ENCODE measurements around the gene RRN3.
"Not testable (repeated sequence)": the region's sequence is repeated elsewhere in the genome, so short reads cannot be mapped to it uniquely, and the experiment has no call there.

The RRN3 gene

GRCh38 chr16:15093955-15094827 lies at the start of gene RRN3:
RRN3 (minus strand) TSS chr16:15094272; CDS start chr16:15094233, 39 bp downstream.
- Mint-ChIP-seq H3K4me3 (peak within 1 kb of the TSS; percentile 98), H3K36me3 (ENCODE audit: insufficient read depth) (peaks cover 26% of the 10 kb centered on the region), H3K4me1 (peaks cover 24% of the 10 kb centered on the region), H3K27ac (ENCODE audit: low read depth) (peak within 1 kb of the TSS; percentile 94)
- H3K27me3 Mint-ChIP-seq, H3K9me3 Mint-ChIP-seq: not testable (repeated sequence)
- ATAC-seq (replicated peaks; ENCODE audit: extremely low read depth, poor library complexity, severe bottlenecking) (peak; percentile 98), DNase-seq (ENCODE audit: low spot score in 2 of 2) (peak; percentile 63 to 65)

- not testable (repeated sequence) for DNase-seq (ENCODE audit: low spot score in 2 of 2); H3K4me3 Mint-ChIP-seq; ATAC-seq (replicated peaks; ENCODE audit: extremely low read depth, poor library complexity, severe bottlenecking); H3K9me3 Mint-ChIP-seq; H3K36me3 Mint-ChIP-seq (ENCODE audit: insufficient read depth); H3K27ac Mint-ChIP-seq (ENCODE audit: low read depth); H3K27me3 Mint-ChIP-seq; H3K4me1 Mint-ChIP-seq
Observed at GRCh38 chr16:15143601-15144091, 49.6 kb upstream of the RRN3 start.

- not testable (repeated sequence) for H3K9me3 Mint-ChIP-seq; H3K27me3 Mint-ChIP-seq; DNase-seq (ENCODE audit: low spot score in 2 of 2); ATAC-seq (replicated peaks; ENCODE audit: extremely low read depth, poor library complexity, severe bottlenecking); H3K36me3 Mint-ChIP-seq (ENCODE audit: insufficient read depth); H3K4me3 Mint-ChIP-seq; H3K4me1 Mint-ChIP-seq; H3K27ac Mint-ChIP-seq (ENCODE audit: low read depth)
Observed at GRCh38 chr16:15142891-15143600, 49.0 kb upstream of the RRN3 start.

- not testable (repeated sequence) for H3K9me3 Mint-ChIP-seq; H3K27me3 Mint-ChIP-seq; H3K4me1 Mint-ChIP-seq; DNase-seq (ENCODE audit: low spot score in 2 of 2); H3K36me3 Mint-ChIP-seq (ENCODE audit: insufficient read depth); H3K4me3 Mint-ChIP-seq; ATAC-seq (replicated peaks; ENCODE audit: extremely low read depth, poor library complexity, severe bottlenecking)
- H3K27ac Mint-ChIP-seq (ENCODE audit: low read depth) = peak overlapping the region; percentile 71
Observed at GRCh38 chr16:15142107-15142890, 48.2 kb upstream of the RRN3 start.

GRCh38 chr16:15141586-15141985 lies 47.5 kb upstream of the RRN3 start:
- DNase-seq (ENCODE audit: low spot score in 2 of 2) (no peak), ATAC-seq (replicated peaks; ENCODE audit: extremely low read depth, poor library complexity, severe bottlenecking) (no peak)
- Mint-ChIP-seq H3K27me3 (no peaks in the 10 kb centered on the region), H3K4me1 (no peaks in the 10 kb centered on the region), H3K27ac (ENCODE audit: low read depth) (peak overlapping the region; percentile 71), H3K36me3 (ENCODE audit: insufficient read depth) (peaks cover 6% of the 10 kb centered on the region), H3K9me3 (no peaks in the 10 kb centered on the region), H3K4me3 (no peak overlapping the region)

GRCh38 chr16:15140444-15141365 lies 46.6 kb upstream of the RRN3 start:
- not testable (repeated sequence) for H3K27me3 Mint-ChIP-seq; H3K4me3 Mint-ChIP-seq; ATAC-seq (replicated peaks; ENCODE audit: extremely low read depth, poor library complexity, severe bottlenecking); H3K36me3 Mint-ChIP-seq (ENCODE audit: insufficient read depth); DNase-seq (ENCODE audit: low spot score in 2 of 2); H3K9me3 Mint-ChIP-seq; H3K4me1 Mint-ChIP-seq
- H3K27ac Mint-ChIP-seq (ENCODE audit: low read depth) = peak overlapping the region; percentile 71

- H3K4me3 Mint-ChIP-seq; H3K27me3 Mint-ChIP-seq; H3K4me1 Mint-ChIP-seq; H3K9me3 Mint-ChIP-seq; ATAC-seq (replicated peaks; ENCODE audit: extremely low read depth, poor library complexity, severe bottlenecking); DNase-seq (ENCODE audit: low spot score in 2 of 2); H3K27ac Mint-ChIP-seq (ENCODE audit: low read depth); H3K36me3 Mint-ChIP-seq (ENCODE audit: insufficient read depth): not testable (repeated sequence)
Observed at GRCh38 chr16:15137514-15137913, 43.4 kb upstream of the RRN3 start.

- ATAC-seq (replicated peaks; ENCODE audit: extremely low read depth, poor library complexity, severe bottlenecking); H3K27ac Mint-ChIP-seq (ENCODE audit: low read depth); H3K4me3 Mint-ChIP-seq; H3K4me1 Mint-ChIP-seq; H3K36me3 Mint-ChIP-seq (ENCODE audit: insufficient read depth); DNase-seq (ENCODE audit: low spot score in 2 of 2); H3K9me3 Mint-ChIP-seq; H3K27me3 Mint-ChIP-seq: not testable (repeated sequence)
Observed at GRCh38 chr16:15135483-15136360, 41.6 kb upstream of the RRN3 start.

- DNase-seq (ENCODE audit: low spot score in 2 of 2); ATAC-seq (replicated peaks; ENCODE audit: extremely low read depth, poor library complexity, severe bottlenecking); H3K27me3 Mint-ChIP-seq; H3K27ac Mint-ChIP-seq (ENCODE audit: low read depth); H3K9me3 Mint-ChIP-seq; H3K4me1 Mint-ChIP-seq; H3K4me3 Mint-ChIP-seq; H3K36me3 Mint-ChIP-seq (ENCODE audit: insufficient read depth): not testable (repeated sequence)
Observed at GRCh38 chr16:15134752-15135482, 40.8 kb upstream of the RRN3 start.

- H3K9me3 Mint-ChIP-seq; H3K4me3 Mint-ChIP-seq; H3K36me3 Mint-ChIP-seq (ENCODE audit: insufficient read depth); ATAC-seq (replicated peaks; ENCODE audit: extremely low read depth, poor library complexity, severe bottlenecking); H3K4me1 Mint-ChIP-seq; H3K27me3 Mint-ChIP-seq; DNase-seq (ENCODE audit: low spot score in 2 of 2); H3K27ac Mint-ChIP-seq (ENCODE audit: low read depth): not testable (repeated sequence)
Observed at GRCh38 chr16:15133554-15133953, 39.5 kb upstream of the RRN3 start.
